ENCODE measurements around the gene CDKAL1.
"Not testable (repeated sequence)": the region's sequence is repeated elsewhere in the genome, so short reads cannot be mapped to it uniquely, and the experiment has no call there.

Gene CDKAL1

DNA sequence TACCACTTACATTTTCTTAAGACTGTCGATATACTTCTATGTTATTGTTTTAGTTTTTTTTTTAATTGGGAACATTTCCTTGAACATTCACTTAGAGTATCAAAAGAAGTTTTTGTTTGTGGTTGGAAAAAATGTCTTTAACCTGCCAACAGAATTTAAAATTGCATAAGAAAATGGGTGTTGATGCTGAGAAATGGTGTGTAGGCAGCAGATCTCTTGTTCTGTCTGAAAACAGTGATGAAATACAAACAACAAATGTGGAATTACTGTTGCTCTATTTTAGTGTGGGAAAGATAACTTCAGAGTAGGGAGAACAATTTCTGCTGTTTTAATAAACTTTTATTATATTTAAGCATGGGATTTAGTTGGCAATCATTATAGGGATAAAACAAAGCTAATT, 293.5 kb downstream of the CDKAL1 start:
- DNase-seq (ENCODE audit: extremely low read depth, insufficient read length), result no peak
- no peak overlapping the region for H3K4me3 ChIP-seq (replicated peaks; ENCODE audit: low read depth, low read length)
- no peaks in the 10 kb centered on the region for H3K27me3 ChIP-seq (replicated peaks; ENCODE audit: control insufficient read depth, insufficient read depth, low read length)
- H3K36me3 ChIP-seq (ENCODE audit: control insufficient read depth, insufficient read depth, low read length), result no peaks in the 10 kb centered on the region
- TF ChIP-seq, protein P1, sequence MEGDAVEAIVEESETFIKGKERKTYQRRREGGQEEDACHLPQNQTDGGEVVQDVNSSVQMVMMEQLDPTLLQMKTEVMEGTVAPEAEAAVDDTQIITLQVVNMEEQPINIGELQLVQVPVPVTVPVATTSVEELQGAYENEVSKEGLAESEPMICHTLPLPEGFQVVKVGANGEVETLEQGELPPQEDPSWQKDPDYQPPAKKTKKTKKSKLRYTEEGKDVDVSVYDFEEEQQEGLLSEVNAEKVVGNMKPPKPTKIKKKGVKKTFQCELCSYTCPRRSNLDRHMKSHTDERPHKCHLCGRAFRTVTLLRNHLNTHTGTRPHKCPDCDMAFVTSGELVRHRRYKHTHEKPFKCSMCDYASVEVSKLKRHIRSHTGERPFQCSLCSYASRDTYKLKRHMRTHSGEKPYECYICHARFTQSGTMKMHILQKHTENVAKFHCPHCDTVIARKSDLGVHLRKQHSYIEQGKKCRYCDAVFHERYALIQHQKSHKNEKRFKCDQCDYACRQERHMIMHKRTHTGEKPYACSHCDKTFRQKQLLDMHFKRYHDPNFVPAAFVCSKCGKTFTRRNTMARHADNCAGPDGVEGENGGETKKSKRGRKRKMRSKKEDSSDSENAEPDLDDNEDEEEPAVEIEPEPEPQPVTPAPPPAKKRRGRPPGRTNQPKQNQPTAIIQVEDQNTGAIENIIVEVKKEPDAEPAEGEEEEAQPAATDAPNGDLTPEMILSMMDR (IDR thresholded peaks at IDR 0.05; ENCODE audit: insufficient read depth, low read length, poor library complexity, severe bottlenecking), result no peak

DNA sequence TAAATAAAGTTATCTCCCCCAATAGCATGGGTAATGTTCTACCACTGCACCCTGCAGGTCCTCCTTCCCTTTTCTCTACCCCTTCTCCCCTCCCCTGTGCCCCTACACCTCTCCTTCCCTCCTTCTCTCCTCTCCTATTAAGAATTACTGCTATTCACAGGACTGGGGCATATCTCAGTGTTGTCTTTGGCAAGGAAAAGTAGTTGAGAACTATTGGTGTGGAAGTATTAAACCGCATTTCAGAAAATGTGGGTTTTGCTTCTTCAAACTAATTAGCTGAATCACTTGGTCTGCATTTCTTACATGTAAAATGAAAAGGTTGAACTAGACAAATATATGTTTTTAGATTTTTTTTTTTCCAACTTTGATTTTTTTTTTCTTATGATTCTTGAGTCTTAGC, 296.3 kb downstream of the CDKAL1 start:
- DNase-seq (ENCODE audit: extremely low read depth, insufficient read length), result no peak
- Histone ChIP-seq H3K27me3 (replicated peaks; ENCODE audit: control insufficient read depth, insufficient read depth, low read length) (no peaks in the 10 kb centered on the region), H3K4me3 (replicated peaks; ENCODE audit: low read depth, low read length) (no peak overlapping the region), H3K36me3 (ENCODE audit: control insufficient read depth, insufficient read depth, low read length) (no peaks in the 10 kb centered on the region)
- TF ChIP-seq, protein P1 (IDR thresholded peaks at IDR 0.05; ENCODE audit: insufficient read depth, low read length, poor library complexity, severe bottlenecking), result no peak

DNA sequence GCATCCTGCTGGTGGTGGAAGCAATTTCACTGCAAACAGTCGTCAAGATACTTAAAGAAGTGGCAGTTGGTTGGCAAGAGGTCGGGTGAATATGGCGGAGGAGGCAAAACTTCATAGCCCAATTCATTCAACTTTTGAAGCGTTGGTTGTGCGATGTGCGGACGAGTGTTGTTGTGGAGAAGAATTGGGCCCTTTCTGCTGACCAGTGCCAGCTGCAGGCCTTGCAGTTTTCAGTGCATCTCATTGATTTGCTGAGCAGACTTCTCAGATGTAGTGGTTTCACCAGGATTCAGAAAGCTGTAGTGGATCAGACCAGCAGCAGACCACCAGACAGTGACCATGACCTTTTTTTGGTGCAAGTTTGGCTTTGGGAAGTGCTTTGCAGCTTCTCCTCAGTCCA, 297.0 kb downstream of the CDKAL1 start:
- not testable (repeated sequence) for DNase-seq (ENCODE audit: extremely low read depth, insufficient read length); H3K4me3 ChIP-seq (replicated peaks; ENCODE audit: low read depth, low read length); H3K27me3 ChIP-seq (replicated peaks; ENCODE audit: control insufficient read depth, insufficient read depth, low read length); H3K36me3 ChIP-seq (ENCODE audit: control insufficient read depth, insufficient read depth, low read length)

DNA sequence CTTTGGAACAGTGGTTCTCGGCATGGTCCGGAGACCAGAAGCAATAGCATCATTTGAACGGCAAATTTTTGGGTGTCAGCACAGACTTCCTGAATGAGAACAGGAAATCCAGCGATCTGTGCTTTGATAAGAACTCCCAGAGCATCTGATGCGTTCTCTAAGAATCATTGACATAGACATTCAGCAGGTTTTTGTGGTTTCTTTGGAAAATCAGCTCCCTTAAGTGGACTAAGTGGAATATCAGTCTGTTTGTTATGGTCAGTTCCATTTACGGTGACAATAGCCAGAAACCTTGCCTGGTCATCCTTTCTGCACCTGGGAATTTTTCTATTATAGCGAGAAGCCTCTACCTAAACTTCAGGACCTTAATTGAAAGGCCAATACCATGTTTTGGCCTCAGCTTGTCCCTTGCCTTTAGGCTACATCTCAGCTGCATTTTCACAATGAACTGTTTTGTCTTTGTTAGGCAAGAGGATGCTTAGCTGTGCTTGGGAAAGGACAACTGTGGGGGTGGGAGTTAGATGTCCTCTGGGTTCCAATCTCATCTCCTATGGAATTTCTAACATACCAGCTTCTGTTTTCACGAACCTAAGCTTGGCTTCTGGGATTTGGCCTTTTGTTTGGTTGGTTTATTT, 299.7 kb downstream of the CDKAL1 start:
- no peak for DNase-seq (ENCODE audit: extremely low read depth, insufficient read length)
- Histone ChIP-seq H3K27me3 (replicated peaks; ENCODE audit: control insufficient read depth, insufficient read depth, low read length) (no peaks in the 10 kb centered on the region), H3K4me3 (replicated peaks; ENCODE audit: low read depth, low read length) (no peak overlapping the region), H3K36me3 (ENCODE audit: control insufficient read depth, insufficient read depth, low read length) (no peaks in the 10 kb centered on the region)
- TF ChIP-seq, protein P1 (IDR thresholded peaks at IDR 0.05; ENCODE audit: insufficient read depth, low read length, poor library complexity, severe bottlenecking), result no peak

DNA sequence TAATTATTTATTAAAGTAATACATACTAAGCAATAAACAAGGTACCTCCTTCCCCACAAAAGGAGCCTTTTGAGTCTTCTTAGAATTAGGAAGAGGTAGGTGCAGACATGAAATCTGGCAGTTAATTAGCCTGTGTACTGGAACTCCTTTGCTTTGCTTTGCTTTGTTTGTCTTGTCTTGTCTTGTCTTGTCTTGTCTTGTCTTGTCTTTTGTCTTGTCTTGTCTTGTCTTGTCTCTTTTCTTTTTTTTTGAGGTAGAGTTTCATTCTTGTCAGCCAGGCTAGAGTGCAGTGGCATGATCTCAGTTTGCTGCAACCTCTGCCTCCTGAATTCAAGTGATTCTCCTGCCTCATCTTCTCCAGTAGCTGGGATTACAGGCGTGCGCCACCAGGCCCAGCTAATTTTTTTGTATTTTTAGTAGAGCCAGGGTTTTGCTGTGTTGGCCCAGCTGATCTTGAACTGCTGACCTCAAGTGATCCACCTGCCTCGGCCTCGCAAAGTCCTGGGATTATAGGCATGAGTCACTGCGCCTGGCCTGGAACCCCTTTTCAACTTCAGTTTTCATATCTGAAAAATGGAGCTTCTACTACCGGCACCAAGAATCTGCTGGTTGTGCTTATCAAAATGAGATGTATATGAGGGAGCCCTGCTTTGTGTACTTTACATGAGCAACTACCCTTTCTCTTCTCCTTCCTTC, 301.2 kb downstream of the CDKAL1 start:
- H3K27me3 ChIP-seq (replicated peaks; ENCODE audit: control insufficient read depth, insufficient read depth, low read length), result no peaks in the 10 kb centered on the region
- no peaks in the 10 kb centered on the region for H3K36me3 ChIP-seq (ENCODE audit: control insufficient read depth, insufficient read depth, low read length)
- no peak for DNase-seq (ENCODE audit: extremely low read depth, insufficient read length)
- no peak overlapping the region for H3K4me3 ChIP-seq (replicated peaks; ENCODE audit: low read depth, low read length)
- TF ChIP-seq, protein P1 (IDR thresholded peaks at IDR 0.05; ENCODE audit: insufficient read depth, low read length, poor library complexity, severe bottlenecking), result no peak

DNA sequence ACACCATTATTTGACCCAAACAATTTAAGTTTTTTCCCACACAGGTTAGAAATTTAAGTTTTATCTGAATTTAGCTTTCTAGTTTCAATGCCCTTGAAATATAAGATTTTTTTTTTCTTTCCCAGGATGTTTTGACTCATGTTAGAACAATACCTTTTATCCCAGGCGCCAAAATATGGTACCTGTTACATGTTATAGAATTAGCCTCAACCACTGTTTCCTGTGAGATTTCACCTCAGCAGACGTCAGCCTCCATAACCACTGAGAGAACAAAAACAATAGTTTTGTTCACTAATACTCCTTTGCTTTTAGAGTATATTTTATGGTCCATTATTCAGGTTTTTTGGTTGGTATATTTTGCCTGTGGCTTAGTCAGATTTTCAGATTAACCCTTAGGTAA, 302.9 kb downstream of the CDKAL1 start:
- no peaks in the 10 kb centered on the region for H3K27me3 ChIP-seq (replicated peaks; ENCODE audit: control insufficient read depth, insufficient read depth, low read length)
- DNase-seq (ENCODE audit: extremely low read depth, insufficient read length), result no peak
- no peaks in the 10 kb centered on the region for H3K36me3 ChIP-seq (ENCODE audit: control insufficient read depth, insufficient read depth, low read length)
- H3K4me3 ChIP-seq (replicated peaks; ENCODE audit: low read depth, low read length), result no peak overlapping the region
- TF ChIP-seq, protein P1 (IDR thresholded peaks at IDR 0.05; ENCODE audit: insufficient read depth, low read length, poor library complexity, severe bottlenecking), result no peak
